NCI-H345 (cell line): ENCODE results near the gene ZNF579.

ENCODE experiments used
- DNase-seq: peaks from one replicate; lab custom pipeline; 2025; lab: John Stamatoyannopoulos, UW

The ZNF579 gene

DNA sequence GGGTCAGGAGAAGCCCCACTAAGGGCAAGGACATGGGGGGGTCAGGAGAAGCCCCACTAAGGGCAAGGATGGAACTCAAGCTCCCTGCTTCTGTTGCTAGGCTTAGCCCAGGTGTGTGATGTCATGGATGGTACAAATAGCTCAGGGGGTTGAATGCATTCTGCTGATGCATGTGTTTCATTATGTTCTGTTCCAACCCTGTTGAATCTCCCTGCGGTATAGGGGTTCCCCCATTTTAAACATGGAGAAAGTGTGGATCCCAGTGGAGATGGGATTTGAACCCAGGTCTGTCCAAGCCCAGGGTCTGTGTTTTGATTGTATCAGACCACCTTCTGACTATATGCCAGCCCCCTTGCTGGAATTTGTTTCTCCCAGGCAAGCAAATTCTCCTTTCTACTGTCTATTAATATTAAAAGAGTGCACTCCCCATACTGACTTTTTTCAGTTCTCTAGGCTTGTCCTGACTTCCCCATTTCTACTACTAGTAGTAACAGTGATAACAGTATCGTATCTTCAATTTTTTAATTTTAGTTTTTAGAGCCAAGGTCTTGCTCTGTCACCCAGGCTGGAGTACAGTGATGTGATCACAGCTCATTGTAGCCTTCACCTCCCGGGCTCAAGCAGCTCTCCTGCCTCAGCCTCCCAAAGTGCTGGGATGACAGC lies 31.5 kb upstream of the ZNF579 start:
- DNase-seq = no peak

DNA sequence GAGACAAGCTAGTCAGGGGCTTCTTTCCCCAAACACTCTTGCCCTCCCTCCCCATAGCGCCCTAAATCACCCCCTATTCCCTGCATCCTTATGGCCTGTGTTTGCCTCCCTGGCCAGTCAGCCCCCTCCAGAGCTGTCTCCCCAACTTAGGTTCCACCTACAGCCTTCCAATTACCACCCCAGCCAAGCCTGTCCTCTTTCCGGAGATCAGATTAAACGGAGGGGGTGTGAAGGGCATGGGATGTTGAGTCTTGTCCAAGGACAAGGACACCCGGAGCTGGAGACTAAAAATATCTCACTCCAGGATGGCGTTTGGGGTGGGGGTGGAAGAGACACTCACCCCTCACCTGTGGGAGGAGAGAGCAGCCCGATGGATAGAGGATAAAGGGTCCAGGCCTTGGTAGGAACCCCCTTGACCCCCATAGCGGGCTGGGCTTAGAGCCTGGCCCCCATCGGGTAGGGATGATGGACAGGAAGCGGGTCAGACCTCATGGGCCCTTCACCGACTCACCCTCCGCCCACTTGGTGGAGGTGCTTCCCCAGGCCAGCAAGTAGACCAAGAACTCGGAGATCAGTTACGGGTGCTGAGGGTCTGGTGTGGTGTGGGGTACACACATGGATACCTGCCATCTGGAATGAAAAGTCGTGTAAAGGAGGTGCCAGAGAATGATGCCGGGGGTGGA lies 30.8 kb upstream of the ZNF579 start:
- DNase-seq = no peak

GRCh38 chr19:55609326-55609725 lies 28.7 kb upstream of the ZNF579 start:
- DNase-seq = no peak

GRCh38 chr19:55606817-55607216 lies 26.2 kb upstream of the ZNF579 start:
- no peak for DNase-seq

- DNase-seq = no peak
Observed at GRCh38 chr19:55606471-55606787, 25.8 kb upstream of the ZNF579 start.

DNA sequence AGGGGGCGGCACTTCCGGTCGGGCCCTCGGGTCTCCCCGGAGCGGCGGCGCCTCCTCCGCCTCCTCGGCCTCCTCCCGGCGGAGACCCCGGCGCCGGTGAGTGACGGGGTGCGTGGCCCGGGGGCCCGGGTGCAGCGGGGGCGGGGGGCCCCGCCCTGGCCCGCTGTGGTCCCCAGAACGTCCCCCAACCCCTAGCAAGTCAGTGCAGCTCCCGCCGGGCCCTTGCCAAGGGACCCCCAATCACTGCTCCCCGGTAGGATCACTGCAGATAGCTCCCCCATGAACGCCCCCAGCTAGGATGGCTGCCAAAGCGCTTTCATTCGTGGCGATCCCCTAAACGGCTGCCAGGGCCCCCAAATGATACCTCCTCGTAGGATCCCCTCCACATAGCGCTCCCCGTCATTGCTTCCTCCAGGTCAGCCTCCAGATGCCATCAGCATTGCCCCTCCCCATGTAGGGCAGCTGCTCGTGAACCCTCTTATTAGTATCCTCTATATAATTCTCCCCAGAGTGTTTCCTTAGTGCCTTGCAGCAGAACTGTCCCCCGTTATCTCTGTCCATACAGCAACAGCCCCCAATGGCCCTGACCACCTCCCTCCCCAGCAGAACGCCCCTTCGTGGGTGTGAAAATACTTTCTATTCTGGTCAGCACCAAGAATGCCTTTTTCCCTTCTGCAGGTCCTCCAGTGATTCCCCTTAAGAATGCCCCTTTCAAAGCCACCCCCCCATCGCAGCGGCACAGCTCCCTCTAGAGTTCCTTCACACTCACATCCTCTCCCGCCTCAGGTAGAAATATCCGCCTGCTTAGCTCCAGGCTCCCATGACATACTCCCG lies 25.2 kb upstream of the ZNF579 start, which contains the start of gene ZNF865:
Gene ZNF865 (plus strand): TSS at position 11 of the 834 bp plus-strand sequence. CDS start 7,972 bp downstream, outside the sequence.
- peak; percentile 49 for DNase-seq

GRCh38 chr19:55605207-55605636 lies 24.6 kb upstream of the ZNF579 start:
- peak; percentile 96 for DNase-seq

GRCh38 chr19:55603581-55604292 lies 23.1 kb upstream of the ZNF579 start:
- DNase-seq = no peak

- DNase-seq = no peak
Observed at GRCh38 chr19:55603115-55603514, 22.5 kb upstream of the ZNF579 start.

GRCh38 chr19:55602104-55603001 lies 21.7 kb upstream of the ZNF579 start:
- DNase-seq = no peak

GRCh38 chr19:55601084-55601483 lies 20.4 kb upstream of the ZNF579 start:
- DNase-seq = no peak

DNA sequence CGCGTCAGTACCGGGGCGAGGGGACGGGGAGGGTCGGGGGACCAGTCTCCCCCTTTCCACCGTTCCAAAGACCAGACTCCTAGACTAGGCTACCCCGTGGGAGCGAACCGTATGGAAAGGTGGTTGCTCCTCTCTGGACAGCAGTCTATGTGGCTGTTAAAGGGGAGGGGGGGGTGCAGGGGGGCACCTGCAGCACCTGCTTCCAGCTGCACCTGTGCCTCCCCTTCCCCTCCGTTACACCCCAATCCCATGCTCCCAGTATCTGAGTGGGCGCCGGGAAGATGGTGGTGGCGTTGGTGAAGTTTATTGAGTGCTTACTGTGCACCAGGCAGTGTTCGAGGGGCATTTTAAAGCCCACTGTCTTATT lies 20.0 kb upstream of the ZNF579 start:
- no peak for DNase-seq

DNA sequence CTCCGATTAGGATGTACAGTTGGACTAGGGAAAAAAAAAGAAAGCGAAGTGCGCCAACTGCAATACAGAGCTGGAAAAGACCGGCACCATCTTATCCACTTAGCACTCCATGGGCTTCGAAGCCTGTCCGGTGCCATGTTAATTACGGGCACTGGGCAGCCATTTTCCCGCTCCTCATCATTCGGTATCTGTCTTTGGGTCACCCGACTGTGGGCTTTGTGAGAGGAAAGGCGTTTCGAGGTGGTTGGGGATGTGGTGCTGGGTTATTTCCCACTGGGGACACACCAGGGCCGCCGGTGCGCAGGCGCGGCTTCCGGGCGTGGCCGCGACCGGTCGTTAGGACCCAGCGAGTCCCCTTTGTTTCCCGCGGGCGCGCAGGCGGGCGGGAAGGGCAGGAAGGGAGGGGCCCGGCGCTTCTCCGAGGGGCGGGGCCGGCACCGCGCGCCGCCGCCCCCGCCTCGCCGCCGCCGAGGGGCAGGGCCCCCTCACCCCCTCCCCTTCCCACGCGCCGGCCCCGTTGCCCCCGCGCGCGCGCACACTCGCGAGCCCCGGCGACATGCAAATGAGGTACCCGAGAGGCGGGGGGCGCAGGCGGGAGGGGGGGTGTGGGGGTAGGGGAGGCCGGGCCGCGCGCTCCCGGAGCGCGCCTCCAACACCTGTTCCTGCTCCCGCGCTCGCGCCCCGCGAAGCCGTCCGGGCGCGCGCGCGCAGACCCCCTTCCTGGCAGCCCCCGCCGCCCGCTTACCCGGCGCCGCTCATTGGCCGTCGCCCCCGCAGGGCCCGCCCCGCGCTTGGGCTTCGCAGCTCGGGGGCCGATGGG lies 19.4 kb upstream of the ZNF579 start, which contains the start of gene ZNF524:
Gene ZNF524 (plus strand): TSS at position 447 of the 820 bp plus-strand sequence. CDS start 1,825 bp downstream, outside the sequence.
- DNase-seq = peak; percentile 90

GRCh38 chr19:55599468-55599841 lies 18.8 kb upstream of the ZNF579 start, which contains the start of gene FIZ1:
Gene FIZ1, minus strand, starts transcription at chr19:55599517. Its CDS starts 1,652 bp downstream, at chr19:55597865.
- DNase-seq = peak; percentile 96

- DNase-seq = peak; percentile 85
Observed at GRCh38 chr19:55598719-55599467, 18.2 kb upstream of the ZNF579 start.

- no peak for DNase-seq
Observed at GRCh38 chr19:55598034-55598433, 17.4 kb upstream of the ZNF579 start.

GRCh38 chr19:55597501-55597921 lies 16.9 kb upstream of the ZNF579 start:
- DNase-seq = no peak

DNA sequence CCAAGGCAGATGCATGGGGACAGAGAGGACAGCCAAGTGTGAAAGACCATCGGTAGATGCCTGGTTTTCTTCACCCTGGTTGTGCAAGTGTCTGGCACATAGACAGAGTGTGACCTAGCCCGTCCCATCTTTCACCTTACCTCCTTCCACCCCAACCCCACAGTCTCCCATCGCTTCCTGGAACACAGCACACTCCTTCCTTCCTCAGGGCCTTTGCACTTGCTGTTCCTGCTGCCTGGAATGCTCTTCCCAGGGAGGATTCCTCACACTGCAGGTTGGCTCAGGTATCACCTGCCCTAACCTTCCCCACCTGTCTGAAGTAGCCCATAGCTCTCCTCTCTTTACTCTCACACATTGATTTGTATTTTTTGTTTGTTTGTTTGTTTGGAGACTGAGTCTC lies 15.7 kb upstream of the ZNF579 start:
- no peak for DNase-seq

GRCh38 chr19:55594996-55595545 lies 14.4 kb upstream of the ZNF579 start:
- DNase-seq = no peak
